GM19099 (cell line): ENCODE results near the gene KIAA1671.

Experiments
- POLR2A ChIP-seq: IDR thresholded peaks from 3 replicates; pipeline ENCODE4 v1.6.1; 2011; ENCODE audit warnings: low read depth; ENCODE audit not compliant: insufficient read length; ENCODE audit errors: extremely low read depth

Gene KIAA1671

DNA sequence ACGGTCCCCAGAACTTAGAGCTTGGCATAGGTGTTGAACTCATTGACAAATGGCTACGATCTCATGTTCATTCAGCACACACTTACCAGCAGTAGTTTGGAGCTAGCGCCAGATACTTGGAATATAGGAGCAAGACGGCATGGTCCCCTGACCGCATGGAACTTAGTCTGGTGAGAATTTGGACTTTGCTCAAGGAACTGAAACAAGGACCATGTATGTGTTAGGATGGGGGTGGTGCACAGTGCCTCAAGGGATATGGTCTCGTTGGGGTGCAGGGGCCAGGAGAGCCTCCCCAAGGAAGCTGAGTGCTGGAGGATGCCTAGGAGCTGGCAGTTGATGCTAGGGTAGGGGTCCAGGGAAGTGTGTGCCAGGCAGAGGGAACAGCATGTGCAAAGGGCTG, 119.2 kb downstream of the KIAA1671 start:
- TF ChIP-seq POLR2A = no peak

DNA sequence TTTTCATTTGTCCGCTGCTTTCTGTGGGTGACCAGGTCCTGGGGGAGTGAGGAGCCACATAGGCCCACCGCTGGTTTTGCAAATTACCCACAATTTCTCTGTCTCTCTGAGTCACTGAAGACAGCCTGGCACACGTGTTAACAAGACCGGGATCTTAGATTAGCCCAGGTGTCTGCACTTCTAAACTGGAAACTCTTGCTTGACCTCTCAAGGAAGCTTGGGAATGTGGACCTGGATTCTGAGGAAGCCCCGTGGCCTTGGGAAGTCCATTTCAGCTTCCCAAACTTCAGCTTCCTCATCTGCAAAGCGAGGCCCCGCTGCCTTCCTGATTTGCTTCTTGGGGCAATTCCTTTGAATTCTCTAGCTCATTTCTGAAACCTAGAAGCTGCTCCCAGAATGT, 119.9 kb downstream of the KIAA1671 start:
- TF ChIP-seq POLR2A = no peak

DNA sequence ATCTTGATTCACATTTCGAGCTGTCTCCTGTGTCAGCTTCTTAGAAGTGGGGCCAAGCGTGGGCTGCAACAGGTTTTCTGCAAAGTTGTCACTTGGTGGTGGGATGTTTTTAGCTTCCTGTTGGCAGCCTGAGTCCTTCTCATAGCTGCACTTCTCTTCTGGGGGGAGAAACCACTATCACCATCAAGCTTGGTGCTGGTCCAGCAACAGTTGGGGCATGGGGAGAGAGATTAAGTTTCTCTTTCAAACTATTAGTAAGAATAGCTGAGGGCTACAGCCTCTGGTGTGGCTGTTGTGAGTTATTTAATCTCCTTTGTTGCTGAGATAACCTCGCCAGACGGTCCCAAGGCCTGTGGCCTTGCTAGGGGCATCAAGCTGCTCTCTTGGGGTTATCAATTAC, 123.8 kb downstream of the KIAA1671 start:
- no peak for TF ChIP-seq POLR2A

DNA sequence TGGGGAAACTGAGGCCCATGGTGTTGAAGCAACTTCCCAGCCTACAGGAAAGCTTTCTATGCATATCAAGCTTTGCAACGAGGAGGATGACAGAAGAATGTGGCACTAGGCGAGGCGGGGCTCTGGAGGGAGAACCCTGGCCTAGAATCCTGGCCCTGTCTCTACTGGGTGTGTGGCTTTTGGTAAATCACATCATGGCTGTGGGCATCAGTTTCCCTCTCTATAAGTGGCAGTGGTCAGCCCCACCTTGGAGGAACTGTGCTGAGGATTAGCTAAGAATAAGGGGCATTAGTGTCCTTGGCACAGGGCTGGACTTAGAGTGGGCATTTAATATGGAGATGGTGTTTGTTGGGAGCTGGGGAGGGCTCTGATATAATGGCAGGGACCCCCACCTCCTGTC, 124.5 kb downstream of the KIAA1671 start:
- TF ChIP-seq POLR2A = no peak

DNA sequence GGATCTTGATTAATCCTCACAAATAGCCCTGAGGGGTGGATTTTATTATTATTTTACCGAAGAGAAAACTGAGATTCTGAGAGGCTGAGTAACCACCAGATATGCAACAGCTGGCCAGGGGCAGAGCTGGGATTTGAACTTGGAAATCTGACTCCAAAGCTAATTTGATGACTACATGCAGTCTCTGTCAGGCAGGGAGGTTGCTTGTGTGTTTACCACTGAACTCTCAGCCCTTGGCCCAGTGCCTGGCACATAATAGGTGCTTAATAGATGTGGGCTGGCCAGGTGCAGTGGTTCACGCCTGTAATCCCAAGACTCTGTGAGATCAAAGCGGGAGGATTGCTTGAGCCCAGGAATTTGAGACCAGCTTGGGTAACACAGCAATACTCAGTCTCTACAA, 125.4 kb downstream of the KIAA1671 start:
- TF ChIP-seq POLR2A = no peak

DNA sequence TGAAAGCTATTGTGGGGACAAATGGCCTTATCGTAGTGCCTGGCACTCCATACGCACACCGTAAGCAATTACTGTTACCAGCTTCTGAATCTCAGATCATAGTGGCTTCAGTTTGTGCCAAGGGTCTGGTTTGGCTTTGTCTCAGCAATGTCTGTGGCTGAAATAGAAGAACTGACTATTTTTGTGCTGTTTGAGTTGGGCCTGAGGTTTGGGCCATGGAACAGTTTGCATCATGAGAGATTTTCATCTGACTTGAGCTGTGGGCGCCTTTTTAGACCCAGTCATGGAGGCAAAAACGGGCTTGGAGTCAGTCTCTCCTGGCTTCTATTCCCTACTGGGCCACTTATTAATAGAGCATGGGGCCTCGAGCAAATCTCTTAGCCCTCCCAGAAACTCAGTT, 126.1 kb downstream of the KIAA1671 start:
- TF ChIP-seq POLR2A = no peak

GRCh38 chr22:25080855-25081254, 128.3 kb downstream of the KIAA1671 start:
- no peak for TF ChIP-seq POLR2A

- TF ChIP-seq POLR2A = no peak
Measured at GRCh38 chr22:25081409-25081824, 128.9 kb downstream of the KIAA1671 start.

- no peak for TF ChIP-seq POLR2A
Measured at GRCh38 chr22:25082096-25082495, 129.6 kb downstream of the KIAA1671 start.

GRCh38 chr22:25083056-25083806, 130.7 kb downstream of the KIAA1671 start:
- no peak for TF ChIP-seq POLR2A

- no peak for TF ChIP-seq POLR2A
Measured at GRCh38 chr22:25083807-25084200, 131.3 kb downstream of the KIAA1671 start.

GRCh38 chr22:25084405-25085107, 132.0 kb downstream of the KIAA1671 start:
- no peak for TF ChIP-seq POLR2A

DNA sequence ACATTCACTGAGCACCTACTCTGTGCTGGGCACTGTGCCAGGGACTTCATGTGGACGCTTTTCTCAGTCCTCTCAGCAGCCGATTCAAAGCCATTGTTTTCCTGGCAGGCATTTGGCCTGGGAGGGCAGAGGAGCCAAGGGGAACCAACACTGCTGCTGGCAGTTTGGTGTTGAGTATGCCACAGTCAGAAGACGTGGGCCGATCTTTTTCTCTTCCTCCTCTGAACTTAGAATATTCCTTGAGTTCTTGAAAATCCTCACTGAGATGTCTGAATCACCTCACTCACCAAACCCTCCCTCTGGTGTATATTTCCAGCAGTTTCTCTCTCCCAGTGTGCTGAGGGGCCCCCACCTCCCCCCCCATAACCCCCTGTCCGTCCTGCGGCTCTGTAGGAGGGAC, 132.6 kb downstream of the KIAA1671 start:
- no peak for TF ChIP-seq POLR2A

- no peak for TF ChIP-seq POLR2A
Measured at GRCh38 chr22:25085930-25086901, 133.7 kb downstream of the KIAA1671 start.

DNA sequence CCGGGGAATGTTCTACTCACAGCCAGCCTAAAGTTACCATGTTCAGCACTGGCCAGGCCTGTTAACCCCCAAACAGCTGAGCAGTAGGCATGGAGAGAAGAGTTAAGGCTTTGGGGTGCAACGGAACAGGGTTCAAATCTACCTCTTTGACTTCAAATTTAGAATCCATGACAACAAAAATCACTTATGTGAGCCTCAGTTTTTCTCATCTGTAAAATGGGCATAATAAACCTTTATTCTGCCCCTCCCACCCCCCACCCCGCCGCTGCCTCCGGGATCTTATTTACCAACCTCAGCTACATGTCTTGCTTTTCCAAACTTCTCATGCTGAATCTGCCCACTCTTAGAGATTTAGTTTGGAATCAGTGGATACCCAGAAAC, 134.4 kb downstream of the KIAA1671 start:
- no peak for TF ChIP-seq POLR2A
